HG02571 (cell line): ENCODE measurements around the gene ADAMTS3.
"Not testable (repeated sequence)": the region's sequence is repeated elsewhere in the genome, so short reads cannot be mapped to it uniquely, and the experiment has no call there.

Experiments used
- ATAC-seq: cut with Tn5 transposase; IDR thresholded peaks from one replicate; pipeline ENCODE4 v1.9.1; 2021; ENCODE audit warnings: mild to moderate bottlenecking, moderate library complexity; ENCODE audit not compliant: unreplicated experiment

The ADAMTS3 gene

DNA sequence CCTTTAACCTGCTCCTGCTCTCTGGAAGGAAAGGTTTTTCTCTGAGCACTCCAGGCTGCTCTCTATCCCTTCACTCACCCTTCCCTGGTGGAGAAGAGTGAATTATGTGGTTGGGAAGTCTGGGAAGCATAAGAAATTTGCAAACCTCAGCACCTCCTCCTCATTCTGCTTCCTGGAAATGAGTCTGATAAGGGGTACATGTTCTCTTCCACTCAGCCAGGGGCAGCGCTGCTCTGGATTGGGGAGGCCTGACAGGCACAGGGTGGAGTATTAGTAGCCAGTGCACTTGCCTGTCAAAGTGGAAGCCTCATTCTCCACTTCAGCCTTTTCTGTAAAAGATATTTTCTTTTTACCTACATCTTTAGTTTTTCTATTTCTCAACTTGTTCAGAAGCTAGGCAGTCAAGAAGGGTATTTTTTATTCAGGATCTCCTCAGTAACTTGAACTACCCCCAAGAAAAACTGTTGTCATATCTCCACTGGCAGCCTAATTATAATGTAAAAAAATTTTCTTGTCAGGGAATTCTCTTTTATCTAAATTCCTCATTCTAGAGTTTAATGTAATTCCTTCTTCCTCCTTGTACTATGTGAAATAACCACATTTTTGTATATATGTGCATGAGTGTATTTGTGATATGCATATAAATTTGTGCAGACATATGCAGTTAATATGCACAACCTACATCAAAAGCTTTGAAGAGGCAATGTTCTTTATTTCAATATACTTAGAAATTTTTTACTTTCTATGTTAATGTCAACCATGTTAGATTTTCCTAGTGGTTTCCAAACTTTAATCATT lies 15.3 kb downstream of the ADAMTS3 start:
- ATAC-seq, result no peak

DNA sequence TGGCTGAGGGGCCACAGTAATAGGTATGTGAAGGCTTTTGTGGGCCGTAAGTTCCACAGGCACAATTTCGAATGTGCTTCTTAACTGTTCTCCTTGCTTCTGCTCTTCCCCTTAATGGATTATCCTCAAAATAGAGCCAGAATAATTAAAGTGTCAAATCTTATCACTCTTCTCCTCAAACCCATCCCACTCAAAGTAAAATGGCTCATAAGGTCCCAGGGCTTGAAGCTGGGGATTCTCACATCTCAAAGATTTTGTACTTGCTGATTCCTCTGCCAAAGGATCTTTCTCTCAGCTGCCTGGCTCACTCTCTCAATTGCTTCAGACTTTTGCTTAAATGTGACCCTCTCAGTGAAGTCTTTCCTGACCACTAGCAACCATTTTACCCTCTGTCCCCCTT lies 16.6 kb downstream of the ADAMTS3 start:
- no peak for ATAC-seq

DNA sequence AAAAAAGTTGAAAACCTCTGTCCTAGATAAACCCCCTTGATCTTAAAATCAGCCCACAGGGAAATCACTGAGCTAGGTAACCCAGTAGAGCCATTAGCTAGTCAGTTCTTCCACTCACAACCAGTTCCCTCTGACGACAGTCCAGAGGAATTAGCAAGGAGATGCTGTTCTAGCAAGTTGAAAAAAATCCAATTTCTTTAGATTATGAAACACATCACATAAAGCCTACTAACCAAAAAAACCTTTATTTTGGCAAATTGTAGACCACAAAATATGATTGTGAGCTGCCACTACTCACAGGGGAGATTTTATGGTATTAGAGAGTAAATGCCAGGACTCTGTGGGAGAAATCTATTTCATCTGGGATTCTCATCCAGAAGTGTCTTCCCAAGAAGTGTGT lies 22.6 kb downstream of the ADAMTS3 start:
- ATAC-seq, result no peak

DNA sequence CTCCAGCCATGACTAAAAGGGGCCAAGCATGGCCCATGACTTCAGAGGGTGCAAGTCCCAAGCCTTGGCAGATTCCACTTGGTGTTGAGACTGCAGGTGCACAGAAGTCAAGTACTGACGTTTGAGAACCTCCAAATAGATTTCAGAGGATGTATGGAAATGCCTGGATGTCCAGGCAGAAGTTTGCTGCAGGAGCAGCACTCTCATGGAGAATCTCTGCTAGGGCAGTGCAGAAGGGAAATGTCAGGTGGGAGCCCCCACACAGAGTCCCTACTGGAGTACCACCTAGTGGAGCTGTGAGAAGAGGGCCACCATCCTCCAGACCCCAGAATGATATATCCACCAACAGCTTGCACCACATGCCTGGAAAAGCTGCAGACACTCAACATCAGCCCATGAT lies 28.3 kb downstream of the ADAMTS3 start:
- not testable (repeated sequence) for ATAC-seq

DNA sequence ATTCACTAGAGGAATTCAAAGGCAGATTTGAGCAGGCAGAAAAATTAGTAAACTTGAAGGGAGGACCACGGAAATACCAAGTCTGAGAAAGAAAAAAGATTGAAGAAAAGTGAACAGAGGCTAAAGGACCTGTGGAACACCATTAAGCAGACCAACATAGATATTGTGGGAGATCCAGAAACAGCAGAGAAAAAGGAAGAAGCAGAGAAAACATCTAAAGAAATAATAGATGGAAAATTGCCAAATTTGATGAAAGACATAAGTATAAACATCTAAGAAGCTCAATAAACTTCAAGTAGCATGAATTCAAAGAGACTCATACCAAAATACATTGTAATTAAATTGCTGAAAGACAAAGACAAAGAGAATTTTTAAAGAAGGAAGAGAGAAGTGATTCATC lies 31.0 kb downstream of the ADAMTS3 start:
- ATAC-seq, result no peak

DNA sequence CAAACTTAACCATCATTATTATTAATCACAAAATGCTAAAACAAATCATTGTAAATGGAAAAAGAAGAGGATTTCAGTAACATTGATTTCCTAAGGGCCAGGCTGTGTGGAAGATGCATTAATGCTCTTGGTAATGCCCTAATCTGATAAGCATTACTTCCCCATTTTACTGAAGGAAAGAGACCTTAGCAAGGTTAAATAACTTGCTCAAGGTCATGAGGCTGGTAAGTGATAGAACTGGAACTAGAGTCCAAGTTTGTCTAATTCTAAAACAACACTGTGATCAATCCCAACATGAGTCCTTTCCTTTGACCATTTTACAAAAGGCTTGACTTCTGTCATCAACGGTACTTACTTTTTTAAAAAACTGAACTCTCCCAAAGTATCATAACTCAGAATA lies 32.6 kb downstream of the ADAMTS3 start:
- ATAC-seq, result no peak

DNA sequence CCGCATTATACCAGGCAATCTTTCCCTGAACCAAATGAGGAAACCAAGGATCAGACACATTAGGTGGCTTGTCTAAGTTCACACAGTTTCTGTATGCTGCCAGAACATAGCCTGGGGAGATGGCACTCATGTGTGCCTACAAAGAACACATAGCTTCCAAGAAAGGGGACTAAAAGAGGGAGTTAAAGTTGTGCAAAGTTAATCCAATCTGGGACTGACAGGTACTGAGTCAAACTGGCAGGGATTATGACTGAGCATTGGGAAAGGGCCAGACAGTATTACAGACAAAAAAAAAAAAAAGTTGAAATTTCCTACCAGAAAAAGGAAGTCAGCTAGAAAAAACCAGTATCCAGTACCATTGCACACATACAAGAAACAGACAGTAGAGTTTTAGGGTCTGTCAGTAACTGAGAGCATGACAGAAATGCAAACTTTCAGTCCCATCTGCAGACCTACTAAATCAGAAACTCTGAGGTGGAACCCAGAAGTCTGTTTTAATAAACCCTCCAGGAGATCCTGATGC lies 37.2 kb downstream of the ADAMTS3 start:
- no peak for ATAC-seq

DNA sequence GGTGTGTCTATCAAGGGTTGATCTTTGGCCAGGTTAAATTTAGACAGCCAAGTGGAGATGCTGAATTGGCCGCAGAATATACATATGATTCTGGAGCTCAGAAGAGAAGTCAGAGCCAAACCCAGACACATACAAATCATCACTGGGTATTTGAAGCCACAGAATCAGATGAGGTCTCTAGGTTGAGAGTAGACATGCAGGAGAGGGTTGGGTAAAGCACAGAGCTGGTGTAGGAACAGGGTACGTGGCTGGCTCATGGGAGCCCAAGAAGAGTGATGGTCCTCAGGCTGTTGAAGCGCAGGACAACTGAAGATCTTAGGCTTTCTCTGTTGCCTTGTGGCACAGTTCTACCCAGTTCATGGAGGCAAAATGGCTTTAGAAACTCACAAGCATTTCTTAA lies 37.7 kb downstream of the ADAMTS3 start:
- ATAC-seq, result no peak

DNA sequence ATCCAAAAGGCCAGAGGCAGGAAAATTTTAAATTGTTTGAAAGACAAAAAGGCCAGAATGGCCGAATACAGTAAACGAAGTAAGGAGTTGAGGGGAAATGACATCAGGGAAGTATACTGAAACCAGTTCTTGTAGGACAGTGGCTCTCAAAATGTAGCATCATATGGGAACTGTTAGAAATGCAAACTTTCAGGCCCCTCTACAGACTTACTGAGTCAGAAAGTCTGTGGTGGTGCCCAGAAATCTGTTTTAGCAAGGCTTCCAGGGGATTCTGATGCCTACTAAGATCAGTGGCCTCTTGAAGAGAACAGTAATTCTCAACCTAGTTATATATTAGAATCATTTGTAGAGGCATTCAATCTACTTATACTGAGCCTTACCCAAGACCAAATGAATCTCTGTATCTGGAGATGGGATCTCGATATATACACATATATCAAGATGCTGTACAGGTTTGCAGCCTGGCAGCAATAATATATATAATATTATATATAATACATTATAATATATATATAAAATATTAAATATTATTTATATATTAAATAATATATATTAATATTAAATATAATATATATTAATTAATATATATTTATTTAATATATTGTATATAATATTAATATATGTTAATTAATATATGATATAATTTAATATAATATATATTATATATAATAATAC lies 39.7 kb downstream of the ADAMTS3 start:
- no peak for ATAC-seq

DNA sequence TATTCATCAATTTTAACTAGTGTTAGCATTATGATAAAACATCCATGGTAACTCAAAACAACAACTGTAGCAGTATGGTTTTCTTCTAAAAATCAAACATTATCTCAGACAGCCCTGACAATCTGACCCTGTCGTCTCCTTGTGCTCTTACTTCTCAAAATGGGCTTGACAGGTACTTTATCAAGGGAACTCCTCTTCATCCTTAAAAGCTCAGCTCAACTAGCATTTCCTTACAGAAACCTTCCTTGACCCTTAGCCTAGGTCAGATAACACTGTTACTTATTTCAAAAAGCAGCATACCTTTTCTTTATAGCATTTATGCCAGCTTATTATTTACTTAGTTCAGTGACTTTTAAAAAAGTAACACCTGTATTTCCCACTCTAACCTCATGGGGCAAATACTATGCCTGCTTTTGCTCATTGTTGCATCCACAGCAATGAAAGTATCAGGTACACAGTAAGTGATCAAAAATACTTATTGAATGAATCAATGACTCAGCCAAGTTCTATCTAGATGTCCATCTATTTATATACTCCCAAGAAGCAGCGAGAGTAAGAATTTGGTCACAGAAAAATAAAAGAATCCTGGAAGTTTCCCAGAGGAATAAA lies 41.9 kb downstream of the ADAMTS3 start:
- ATAC-seq, result no peak

DNA sequence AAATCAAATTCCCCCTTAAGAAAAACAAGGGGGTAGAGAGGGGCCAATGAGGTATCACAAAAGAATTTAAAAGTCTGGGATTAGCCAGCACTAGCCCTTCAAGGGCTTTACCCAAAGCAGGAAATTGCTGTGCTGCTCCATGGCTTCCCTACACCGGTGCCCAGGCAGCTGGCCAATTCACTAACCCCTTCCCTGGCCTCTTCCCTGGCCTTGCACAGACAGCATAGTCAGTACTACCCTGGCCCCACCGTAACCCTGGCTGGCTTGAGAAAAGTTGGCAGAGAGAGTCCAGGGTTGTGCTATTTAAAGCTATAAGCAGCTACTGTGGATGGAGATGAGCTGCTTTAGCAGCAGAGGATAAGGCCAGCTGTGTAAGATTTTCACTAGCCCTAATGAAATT lies 43.1 kb downstream of the ADAMTS3 start:
- no peak for ATAC-seq

DNA sequence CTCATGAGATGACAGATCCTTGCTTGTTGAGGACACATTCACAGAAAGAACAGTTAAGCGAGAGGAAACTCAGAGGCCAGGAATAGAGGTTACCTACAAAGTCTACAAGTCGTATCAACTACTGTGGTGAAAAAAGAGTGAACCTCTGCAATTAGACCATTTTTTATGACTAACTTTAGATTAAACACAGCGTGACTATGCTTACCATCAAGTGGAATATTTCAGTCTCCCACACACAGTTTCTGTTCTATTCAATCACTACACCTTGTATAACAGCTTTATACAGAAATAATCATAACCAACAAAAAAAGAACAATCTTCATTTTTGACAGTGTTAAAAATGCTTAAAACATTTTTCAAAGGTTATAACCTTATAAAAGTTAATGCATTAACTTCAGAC lies 46.6 kb downstream of the ADAMTS3 start:
- no peak for ATAC-seq

DNA sequence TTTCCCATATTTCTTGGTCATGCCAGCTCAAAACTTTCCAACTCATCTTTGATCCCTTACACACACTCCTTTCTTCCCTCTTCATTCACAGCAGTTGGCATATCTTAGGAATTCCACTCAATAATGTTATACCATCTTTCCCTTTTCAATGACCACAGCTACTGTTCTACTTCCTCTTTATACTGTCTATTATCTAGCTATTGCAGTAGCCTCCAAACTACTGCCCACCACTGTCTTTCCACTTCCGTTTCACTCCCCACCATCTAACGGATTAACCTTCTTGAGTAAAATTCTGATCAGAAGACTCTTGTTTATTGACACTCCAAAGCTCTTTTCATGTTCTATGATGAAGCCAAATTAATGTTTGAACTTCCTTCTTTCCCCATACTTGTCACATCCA lies 55.8 kb downstream of the ADAMTS3 start:
- ATAC-seq, result no peak

DNA sequence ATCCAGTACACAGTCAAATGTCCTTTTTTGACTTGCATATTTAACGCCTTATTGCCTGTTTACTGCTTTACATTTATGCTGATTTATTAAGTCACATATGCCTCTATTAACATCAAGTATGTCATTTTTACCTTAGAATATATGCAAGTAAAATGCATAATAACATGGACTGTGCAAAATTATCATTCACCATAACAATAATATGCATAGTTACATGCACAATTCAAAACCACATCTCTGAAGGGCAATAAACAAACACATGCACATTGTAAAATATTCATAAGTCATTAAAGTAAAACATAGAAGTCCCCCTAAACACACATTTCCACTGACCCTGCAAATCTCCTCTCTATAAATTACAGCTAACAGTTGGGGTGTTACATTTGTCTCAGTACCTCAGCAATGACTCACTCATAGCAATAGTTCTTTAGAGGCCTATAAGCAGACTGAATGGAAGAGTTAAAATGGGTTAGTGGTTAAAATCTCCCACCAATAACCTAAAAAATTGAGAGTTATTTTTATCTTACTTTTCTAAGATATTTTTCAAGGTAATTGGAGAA lies 61.1 kb downstream of the ADAMTS3 start:
- ATAC-seq, result no peak

DNA sequence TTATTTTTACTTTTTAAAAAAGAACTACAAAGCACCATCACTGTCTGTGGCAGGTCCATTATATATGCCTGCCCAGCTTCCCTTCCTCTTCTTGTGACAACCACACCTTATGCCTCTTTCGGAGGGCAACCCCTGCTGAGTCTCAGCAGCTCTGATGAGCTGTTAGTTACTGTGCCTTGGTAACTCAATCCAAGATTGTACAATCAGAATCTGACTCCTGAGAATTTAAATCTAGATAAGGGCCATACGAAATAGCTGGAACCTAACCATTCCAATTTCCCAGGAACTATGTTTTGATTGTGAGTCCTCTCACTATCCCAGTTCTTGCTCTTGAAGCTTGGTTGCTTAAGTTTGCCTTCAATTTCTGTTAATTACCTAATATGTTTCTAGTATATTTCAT lies 61.9 kb downstream of the ADAMTS3 start:
- ATAC-seq, result no peak

DNA sequence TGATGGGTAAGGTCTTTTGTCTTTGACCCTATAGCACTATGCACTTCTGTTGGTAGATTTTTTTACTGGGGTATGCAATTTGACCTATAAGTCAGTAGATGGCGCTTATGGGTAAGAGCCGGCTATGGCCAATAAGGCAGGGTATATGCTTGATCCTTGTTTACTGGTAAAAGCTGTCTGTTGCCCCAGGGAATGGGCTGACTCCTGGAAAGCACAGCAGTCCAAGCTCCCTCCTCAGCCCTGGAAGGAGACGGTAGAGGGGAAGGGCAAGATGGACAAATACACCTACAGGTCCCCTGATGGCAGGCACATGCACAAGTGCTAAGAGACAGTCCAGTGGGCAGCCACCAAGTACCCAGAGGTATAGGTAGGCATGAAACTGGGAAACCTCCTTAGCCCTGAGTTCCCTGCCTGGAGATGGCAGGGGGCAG lies 63.7 kb downstream of the ADAMTS3 start:
- ATAC-seq, result no peak

DNA sequence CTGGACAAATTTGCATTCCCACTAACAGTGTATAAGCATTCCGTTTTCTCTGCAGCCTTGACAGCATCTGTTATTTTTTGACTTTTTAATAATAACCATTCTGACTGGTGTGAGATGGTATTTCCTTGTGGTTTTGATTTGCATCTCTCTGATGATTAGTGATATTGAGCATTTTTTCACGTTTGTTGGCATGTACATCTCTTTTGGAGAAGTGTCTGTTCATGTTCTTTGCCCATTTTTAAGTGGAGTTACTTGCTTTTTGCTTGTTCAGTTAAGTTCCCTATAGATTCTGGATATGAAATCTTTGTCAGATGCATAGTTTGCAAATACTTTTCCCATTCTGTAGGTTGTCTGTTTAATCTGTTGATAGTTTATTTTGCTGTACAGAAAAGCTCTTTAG lies 68.8 kb downstream of the ADAMTS3 start:
- no peak for ATAC-seq

DNA sequence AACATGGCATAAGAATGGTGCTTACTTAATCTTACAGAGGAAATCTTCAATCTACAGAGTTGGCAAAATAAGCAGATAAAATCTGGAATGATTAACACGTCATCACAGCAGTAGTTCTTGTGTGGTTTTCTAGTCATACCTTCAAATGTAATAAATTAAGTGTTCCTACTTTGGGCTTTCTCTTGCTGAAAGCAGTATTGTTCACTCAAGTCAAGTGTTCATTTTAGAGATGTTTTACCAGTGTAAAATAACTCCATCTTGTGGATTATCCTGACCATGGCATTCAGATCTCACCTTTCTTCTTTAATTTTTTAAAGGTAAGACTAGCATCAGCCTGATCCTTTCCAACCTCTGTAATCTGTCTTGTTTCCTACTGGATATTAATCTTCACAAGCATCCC lies 72.9 kb downstream of the ADAMTS3 start:
- ATAC-seq, result no peak

DNA sequence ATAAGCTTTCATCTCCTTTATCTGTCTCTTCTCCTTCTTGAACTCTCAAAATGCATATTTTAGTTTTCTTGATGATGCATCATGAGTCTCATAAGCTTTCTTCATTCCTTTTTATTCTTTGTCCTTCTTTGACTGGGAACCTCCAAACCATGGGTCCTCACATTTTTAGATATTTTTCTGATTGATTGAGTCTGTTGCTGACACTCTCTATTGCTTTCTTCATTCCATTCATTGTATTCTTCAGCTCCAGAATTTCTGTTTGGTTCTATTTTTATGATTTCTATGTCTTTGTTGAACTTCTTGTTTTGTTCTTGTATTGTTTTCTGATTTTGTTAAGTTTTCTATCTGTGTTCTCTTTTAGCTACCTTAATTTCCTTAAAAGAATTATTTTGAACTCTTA lies 74.9 kb downstream of the ADAMTS3 start:
- no peak for ATAC-seq

DNA sequence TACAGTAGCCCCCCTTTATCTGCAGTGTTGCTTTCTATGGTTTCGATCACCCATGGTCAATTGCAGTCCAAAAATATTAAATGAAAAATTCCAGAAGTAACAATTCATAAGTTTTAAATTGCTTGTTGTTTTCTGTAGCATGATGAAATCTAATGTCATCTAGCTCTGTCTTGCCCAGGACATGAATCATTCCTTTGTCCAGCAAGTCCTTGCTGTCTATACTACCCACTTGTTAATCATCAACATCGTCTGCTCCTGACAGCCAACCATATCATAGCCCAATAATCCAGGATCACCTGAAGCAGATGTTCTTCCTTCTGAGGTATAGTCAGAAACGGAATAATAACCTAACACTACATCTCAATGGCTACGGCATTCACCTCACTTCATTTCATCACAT lies 79.8 kb downstream of the ADAMTS3 start:
- no peak for ATAC-seq

DNA sequence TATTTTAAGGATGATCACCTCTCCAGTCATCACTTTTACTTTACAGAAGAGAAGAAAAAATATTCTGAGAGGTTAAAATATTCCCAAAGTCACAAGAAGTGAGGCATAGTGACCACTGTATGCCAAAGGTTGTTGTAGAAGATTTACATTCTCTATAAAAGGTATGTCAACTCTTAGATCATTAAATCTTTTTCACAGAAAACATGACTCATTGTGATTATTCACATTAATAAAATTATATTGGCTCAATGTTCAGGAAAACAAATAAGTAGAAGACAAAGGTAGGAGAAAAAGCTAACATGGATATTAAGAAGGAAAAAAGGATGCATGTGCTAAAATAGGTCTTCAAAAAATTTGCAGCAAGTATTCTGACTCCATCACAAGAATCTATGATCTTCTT lies 82.0 kb downstream of the ADAMTS3 start:
- no peak for ATAC-seq

DNA sequence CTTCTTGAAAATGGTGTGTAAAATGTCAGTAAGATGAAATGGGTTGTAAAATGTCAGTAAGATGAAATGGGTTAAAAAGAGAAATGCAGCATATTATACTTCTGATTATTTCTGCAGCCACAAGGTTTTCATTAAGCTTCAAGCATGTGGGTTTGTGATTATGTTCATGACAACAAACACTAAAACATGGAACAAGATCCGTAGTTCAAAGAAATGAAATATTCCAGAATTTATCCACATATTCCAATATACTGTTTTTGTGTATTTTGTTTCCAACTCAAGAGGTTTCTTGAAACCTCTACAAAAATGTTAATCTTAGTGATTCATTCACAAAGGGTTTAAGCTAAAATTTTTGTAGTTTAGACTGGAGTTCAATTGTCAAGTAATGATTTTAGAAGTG lies 84.0 kb downstream of the ADAMTS3 start:
- no peak for ATAC-seq
